ENCODE measurements around the gene A2M.

The A2M gene

DNA sequence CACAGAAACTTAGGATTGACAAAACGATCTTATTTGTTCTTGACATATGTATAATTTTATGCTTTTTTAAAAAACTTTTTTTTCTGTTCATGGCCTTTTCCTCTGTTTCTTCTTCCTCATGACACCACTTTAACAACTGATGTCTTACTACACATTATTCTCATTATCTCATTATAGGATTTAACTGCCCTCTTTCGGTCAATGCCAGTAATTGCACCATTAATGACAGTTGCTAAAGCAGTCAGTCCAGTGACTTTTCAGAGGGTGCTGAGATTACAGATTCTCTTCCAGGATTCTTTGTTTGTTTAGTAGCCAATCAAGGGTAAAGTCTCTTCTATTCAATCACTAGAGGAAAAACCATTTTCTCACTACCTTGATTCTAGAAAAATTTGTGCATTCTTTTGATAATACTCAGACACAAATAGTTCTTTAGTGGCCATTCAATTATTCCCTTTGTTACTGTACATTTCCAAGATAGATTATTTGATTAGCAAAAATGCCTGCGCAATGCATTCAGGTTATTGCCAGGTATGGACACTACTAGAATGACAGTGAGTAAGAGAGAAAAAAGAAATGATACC lies 76.2 kb downstream of the A2M start:
- DNase-seq (ENCODE audit: low spot score): peak; percentile 47

DNA sequence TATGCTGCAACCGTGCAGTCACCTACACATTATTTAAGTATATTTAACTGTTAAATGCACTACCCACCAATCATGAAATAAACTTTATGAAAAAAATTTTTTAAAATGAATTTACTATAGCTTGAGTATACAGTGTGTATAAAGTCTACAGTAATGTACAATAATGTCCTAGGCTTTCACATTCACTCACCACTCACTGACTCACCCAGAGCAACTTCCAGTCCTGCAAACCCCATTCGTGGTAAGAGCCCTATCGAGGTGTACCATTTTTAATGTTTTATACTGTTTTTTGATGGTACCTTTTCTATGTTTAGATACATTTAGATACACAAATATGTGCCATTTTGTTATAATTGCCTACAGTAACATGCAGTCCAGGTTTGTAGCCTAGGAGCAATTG lies 78.3 kb downstream of the A2M start:
- DNase-seq (ENCODE audit: low spot score): no peak

DNA sequence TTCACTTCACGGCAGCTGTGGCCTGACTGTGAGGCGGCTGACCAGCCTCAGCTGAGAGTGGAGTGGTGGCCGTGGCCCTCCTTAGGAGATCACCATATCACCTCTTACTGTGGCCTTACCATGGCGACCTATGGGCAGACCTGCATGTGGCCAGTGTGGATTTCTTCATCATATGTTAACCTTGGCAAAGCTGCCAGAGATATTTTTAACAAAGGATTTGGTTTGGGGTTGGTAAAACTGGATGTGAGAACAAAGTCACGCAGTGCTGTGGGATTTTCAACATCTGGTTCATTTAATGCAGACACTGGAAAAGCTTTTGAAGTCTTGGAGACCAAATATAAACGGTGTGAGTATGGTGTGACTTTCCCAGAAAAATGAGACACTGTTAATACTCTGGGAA lies 79.5 kb downstream of the A2M start:
- no peak for DNase-seq (ENCODE audit: low spot score)

GRCh38 chr12:9034095-9034494 lies 81.6 kb downstream of the A2M start:
- DNase-seq (ENCODE audit: low spot score): no peak

GRCh38 chr12:9033265-9033887 lies 82.3 kb downstream of the A2M start:
- no peak for DNase-seq (ENCODE audit: low spot score)

DNA sequence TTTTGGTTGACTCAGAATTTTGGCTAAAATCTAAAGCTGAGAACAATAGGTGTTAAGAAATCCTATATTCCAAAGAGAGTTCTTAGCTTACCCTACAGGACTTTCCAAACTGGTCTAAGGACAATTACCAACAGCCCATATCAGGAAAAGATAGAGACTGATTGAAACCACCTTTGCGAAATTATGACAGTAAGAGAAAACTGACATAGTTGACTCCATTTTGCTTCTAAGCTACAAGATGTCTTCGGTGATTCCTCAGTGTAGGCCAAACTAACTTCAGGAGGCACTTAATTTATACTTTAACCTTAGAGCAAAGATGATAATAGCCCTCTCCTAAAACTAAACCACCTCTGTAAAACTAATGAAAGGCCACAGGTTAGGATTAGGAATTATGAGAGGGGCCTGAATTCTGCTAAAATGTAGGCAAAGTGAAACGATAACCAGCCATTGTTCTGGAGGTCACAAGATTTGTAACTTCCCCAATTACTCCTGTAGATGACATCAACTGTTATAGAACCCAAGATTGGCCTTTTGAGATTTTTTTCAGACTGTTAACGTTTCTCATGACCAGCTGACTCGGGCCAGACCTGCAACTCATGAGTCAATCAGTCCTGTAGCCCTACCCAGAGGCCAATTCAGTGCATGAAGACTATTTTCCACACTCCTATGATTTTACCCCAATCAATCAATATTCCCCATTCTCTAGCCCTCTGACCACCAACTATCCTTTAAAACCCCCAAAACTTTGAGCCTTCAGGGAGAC lies 83.3 kb downstream of the A2M start:
- no peak for DNase-seq (ENCODE audit: low spot score)

DNA sequence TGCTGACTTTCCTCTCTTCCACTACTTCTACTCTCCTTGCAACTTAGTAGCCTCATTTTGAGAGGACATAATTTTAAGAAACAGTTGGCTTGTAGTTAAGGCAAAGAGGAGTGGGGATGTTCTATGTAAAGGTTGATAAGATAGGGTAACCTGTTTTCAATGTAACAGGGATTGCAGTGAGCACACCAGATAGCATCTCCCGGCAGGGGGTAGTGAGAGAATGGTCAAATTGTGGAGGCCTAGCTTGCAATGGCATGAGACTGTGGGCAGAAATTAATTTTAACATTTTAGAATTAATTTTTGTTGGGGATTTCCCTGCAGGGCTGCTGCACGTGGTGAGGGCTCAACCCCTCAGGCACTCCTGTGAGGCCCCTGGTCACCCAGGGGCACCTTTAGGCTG lies 84.9 kb downstream of the A2M start:
- no peak for DNase-seq (ENCODE audit: low spot score)

DNA sequence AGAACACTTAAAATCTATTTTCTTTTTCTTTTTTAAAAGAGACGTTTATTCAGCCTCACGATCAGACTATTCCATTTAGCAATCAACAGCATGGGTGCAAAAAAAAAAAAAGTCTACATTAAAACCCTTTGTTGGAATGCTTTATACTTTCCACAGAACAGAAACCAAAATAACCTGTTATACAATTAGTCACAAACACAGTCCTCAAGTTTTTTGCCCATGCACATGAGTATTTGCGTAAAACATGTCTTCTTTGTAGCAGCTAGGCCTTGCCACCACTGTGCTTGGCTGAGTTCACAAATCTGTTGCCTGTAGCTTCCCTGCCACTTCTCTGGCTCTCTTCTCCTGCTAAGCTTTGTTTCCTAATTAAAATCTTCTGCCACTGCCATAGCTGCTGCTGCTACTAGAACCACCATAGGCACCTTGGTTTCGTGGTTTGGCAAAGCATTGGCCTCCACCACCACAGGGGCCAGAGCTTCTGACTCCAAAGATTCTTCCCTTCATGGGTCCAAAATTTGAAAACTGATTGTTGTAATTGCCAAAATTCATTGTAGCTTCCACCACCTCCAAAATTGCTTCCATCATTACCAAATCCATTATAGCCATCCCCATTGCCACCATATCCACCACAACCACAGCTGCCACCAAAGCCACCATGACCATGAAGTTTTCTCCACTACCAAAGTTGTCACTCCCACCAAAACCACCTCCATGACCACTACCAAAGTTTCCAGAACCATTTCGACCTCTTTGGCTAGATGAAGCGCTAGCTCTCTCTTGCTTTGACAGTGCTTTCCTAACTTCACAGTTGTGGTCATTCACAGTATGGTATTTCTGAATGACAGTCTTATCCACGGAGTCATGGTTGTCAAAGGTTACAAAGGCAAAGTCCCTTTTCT lies 88.3 kb downstream of the A2M start:
- no peak for DNase-seq (ENCODE audit: low spot score)

- DNase-seq (ENCODE audit: low spot score): no peak
Measured at GRCh38 chr12:9024512-9024911, 91.2 kb downstream of the A2M start.

DNA sequence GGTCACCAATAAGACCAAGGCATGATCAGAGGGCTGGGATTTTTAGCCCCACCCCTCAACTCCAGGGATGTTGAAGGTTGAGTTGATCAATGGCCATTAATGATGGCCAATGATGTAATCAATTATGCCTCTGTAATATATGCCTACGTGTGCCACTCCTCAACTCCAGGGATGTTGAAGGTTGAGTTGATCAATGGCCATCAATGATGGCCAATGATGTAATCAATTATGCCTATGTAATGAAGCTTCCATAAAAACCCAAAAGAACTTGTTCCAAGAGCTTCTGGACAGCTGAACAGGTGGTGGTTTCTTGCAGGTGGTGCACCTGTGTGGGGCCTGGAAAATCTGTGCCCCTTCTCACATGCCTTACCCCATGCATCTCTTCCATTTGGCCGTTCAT lies 93.1 kb downstream of the A2M start:
- no peak for DNase-seq (ENCODE audit: low spot score)

Measured in globus pallidus (tissue), 1 donor.